ENCODE results near the gene HM13. TPM values are rescaled to one million over a fixed set of nuclear protein-coding genes. Genes with fewer than 3 reads are reported as not detected.

HM13 gene
- total and polyA plus RNA-seq, 2 of the 4 experiments (the other 2 are of a cell fraction) = 53.2 to 203 TPM

GRCh38 chr20:31522731-31523130 is 8.5 kb downstream of the HM13 start:
- Histone ChIP-seq H3K36me3 (ENCODE audit: control insufficient read depth, insufficient read depth, low read length) (peaks cover 27% of the 10 kb centered on the region), H2AK9ac (replicated peaks; ENCODE audit: low read depth, low read length, poor library complexity) (no peak overlapping the region), H3K23ac (ENCODE audit: low read depth, low read length) (no peak overlapping the region), H3K27ac (ENCODE audit: insufficient read depth, low read length) (no peak overlapping the region), H3K14ac (replicated peaks; ENCODE audit: low read depth, low read length) (no peak overlapping the region), H3K79me1 (ENCODE audit: low read depth in 1 of 2, low read length in 2 of 2) (peaks cover 28 to 81% of the 10 kb centered on the region in 2 experiments), H3K4me2 (ENCODE audit: low read depth, low read length) (no peak overlapping the region), H2BK5ac (ENCODE audit: low read depth, low read length, poor library complexity, severe bottlenecking) (no peak overlapping the region), H3K4me3 (ENCODE audit: insufficient read depth, low read depth, low read length) (no peak overlapping the region), H3K27me3 (ENCODE audit: control insufficient read depth, insufficient read depth, low read length) (no peaks in the 10 kb centered on the region), H3K56ac (ENCODE audit: extremely low read depth, insufficient read depth, low read length) (no peak overlapping the region), H2BK20ac (ENCODE audit: low read depth, low read length) (no peak overlapping the region), H3K9me3 (ENCODE audit: control insufficient read depth, insufficient read depth, low read length) (no peaks in the 10 kb centered on the region), H3K9ac (ENCODE audit: low read depth, low read length) (no peak overlapping the region), H3K4me1 (ENCODE audit: control insufficient read depth, insufficient read depth, low read length) (peaks cover 3% of the 10 kb centered on the region; the same call in 1 of the 2 replicates), H2BK120ac (ENCODE audit: low read depth, low read length) (no peak overlapping the region), H4K8ac (ENCODE audit: low read depth in 2 of 2, low read length in 2 of 2) (no peak overlapping the region), H2AFZ (replicated peaks; ENCODE audit: low read length, poor library complexity) (no peak overlapping the region), H4K20me1 (ENCODE audit: insufficient read depth, low read length) (peaks cover 72% of the 10 kb centered on the region), H4K91ac (ENCODE audit: insufficient read depth, low read depth, low read length) (no peak overlapping the region), H3K4ac (ENCODE audit: low read depth, low read length) (no peak overlapping the region), H3K9me1 (ENCODE audit: insufficient read depth, low read length) (peaks cover 16% of the 10 kb centered on the region), H4K5ac (ENCODE audit: low read depth, low read length) (no peak overlapping the region), H2AK5ac (ENCODE audit: low read depth, low read length) (no peak overlapping the region), H2BK15ac (ENCODE audit: low read depth, low read length) (no peak overlapping the region), H3K18ac (ENCODE audit: low read depth, low read length) (no peak overlapping the region)
- dilution Hi-C loops (cut with HindIII; ENCODE audit: low sequenced_read_pairs, unreplicated experiment) (no loop called here), intact Hi-C loops (cut with micrococcal nuclease) (no loop called here), in situ Hi-C loops (cut with MboI; ENCODE audit: low sequenced_read_pairs) (no loop called here)
- no TSS peak for BruUV-seq (replicated peaks)
- TF ChIP-seq CEBPB (IDR thresholded peaks at IDR 0.05; ENCODE audit: low read depth, low read length) (no peak), MAFK (IDR thresholded peaks at IDR 0.05; ENCODE audit: low read depth, low read length) (no peak)
- ChIA-PET POLR2A (ENCODE audit: unreplicated experiment) (no interaction called here), CTCF (interaction anchor here (0.5 kb wide), 1 partner anchor 12 kb away, joined by 3 read pairs; no protein-coding TSS in a partner anchor)
- no CpG with 5 or more reads among the region's 6 CpGs for WGBS, 2 experiments (ENCODE audit: extremely low coverage in 2 of 2, insufficient read length in 1 of 2)
- DNase-seq (no peak), ATAC-seq (ENCODE audit: low read depth) (no peak)

Measured in IMR-90 (cell line).